Measurements from ENCODE around the gene LRRN2. TPM values are rescaled to one million over a fixed set of nuclear protein-coding genes. Genes with fewer than 3 reads are reported as not detected.

Gene LRRN2
- total RNA-seq, 8 experiments from 2014 or later, result 0.70 to 24.4 (median 6.0) TPM

DNA sequence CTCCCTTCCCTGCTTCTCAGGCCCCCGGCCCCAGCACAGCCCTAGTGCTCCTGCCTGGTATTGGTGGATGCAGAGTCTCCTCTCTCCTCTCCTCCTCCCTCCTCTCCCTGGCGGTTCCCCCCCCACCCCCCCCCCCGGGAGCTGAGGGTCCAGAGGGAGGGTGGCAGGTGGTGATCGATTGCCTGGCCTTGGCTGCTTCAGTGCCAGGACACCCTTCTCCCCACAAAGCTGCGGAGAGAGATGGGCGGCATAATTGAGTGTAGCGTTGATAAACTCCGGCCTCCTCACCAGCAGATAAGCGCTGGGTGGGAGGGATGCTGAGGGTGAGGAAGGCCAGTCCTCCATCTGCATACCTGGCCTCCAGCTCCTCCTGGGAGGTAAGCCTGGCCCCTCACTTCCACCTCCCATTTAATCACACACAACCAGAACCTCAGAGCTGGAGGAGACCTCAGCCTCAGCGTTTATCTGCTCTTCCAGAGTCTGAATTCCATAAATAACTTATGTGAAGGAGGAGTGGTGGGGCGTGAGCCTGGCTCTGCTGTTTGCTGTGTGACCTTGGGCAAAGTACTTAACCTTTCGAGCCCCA, 60.8 kb downstream of the LRRN2 start:
- Histone ChIP-seq H3K4me3 (no peak overlapping the region), H3K27ac (peak overlapping the region; percentile 57 to 86), H3K4me1 (replicated peaks in 1 of 2) (peaks cover 44 to 53% of the 10 kb centered on the region in 2 donors)
- ATAC-seq (replicated peaks in 6 of 8), result peak in 5 of 8 experiments; percentile 43 to 60 (median 54)
- 0 to 58% (median 31%) methylated on average over 1 to 5 of the region's 12 CpGs; no CpG with 5 or more reads in 5 of the 10 experiments for WGBS, 10 experiments
- in situ Hi-C loops (cut with MboI; ENCODE audit: low pct_unique_long_range_greater_than_20kb in 2 of 9, low sequenced_read_pairs in 9 of 9, unreplicated experiment in 9 of 9), result no loop called here

DNA sequence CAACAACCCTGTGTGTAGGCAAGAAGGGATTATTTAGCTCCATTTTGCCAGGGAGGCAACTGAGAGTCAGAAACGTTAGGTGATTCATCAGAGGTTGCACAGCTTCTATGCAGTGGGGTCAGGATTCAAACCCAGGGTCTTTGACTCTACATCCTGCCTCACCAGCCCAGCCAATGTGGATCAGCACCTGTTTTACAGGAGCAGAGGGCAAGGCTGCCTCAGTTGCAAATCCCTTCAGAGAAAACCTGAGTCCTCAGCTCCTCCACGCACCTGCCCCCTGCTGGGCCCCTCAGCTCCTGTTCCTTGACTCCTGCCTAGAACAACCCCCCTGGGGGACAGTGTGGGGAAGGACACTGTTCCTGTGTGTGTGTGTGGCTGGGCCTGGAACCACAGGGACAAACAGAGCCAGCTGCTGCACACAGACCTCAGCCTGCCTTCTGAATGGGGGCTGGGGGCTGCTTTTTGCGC, 61.6 kb downstream of the LRRN2 start:
- Histone ChIP-seq H3K4me1 (replicated peaks in 1 of 2) (peaks cover 41 to 45% of the 10 kb centered on the region in 2 donors), H3K4me3 (no peak overlapping the region), H3K27ac (peak overlapping the region; percentile 57 to 86)
- 0 to 50% (median 32%) methylated on average over 1 to 3 of the region's 3 CpGs; no CpG with 5 or more reads in 2 of the 10 experiments for WGBS, 10 experiments
- in situ Hi-C loops (cut with MboI; ENCODE audit: low pct_unique_long_range_greater_than_20kb in 2 of 9, low sequenced_read_pairs in 9 of 9, unreplicated experiment in 9 of 9), result no loop called here
- ATAC-seq (replicated peaks in 6 of 8), result peak; percentile 37 to 88 (median 60)

- in situ Hi-C loops (cut with MboI; ENCODE audit: low pct_unique_long_range_greater_than_20kb in 2 of 9, low sequenced_read_pairs in 9 of 9, unreplicated experiment in 9 of 9), result no loop called here
- 17 to 60% (median 25%) methylated on average over 1 to 8 of the region's 8 CpGs; no CpG with 5 or more reads in 4 of the 10 experiments for WGBS, 10 experiments
- ATAC-seq (replicated peaks in 6 of 8), result peak; percentile 9 to 84 (median 70)
- Histone ChIP-seq H3K27ac (peak overlapping the region; percentile 57 to 86), H3K4me3 (no peak overlapping the region), H3K4me1 (replicated peaks in 1 of 2) (peaks cover 41 to 43% of the 10 kb centered on the region in 2 donors)
These were observed 62.1 kb downstream of the LRRN2 start for GRCh38 chr1:204623365-204623893.

DNA sequence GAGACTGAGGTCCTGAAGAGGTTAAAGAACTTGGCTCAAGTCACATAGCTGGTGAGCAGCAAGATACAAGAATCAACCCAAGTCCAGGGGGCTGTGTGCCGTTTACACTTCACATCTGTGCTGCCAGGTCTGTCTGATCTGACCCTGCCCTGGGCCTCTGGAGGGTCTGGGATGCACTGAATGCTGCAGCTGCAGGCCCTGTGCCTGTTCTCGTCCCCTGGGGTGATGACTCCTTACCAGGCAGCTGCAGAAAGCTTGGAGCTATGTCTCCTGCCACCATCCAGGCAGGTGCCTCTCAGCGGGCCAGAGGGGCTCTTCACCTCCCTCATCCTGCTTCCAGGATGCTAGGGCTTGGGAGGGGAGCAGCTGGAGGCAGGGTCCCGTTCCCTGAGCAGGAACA, 63.5 kb downstream of the LRRN2 start:
- WGBS, 10 experiments, result 40 to 71% (median 54%) methylated on average over 1 to 4 of the region's 4 CpGs; no CpG with 5 or more reads in 6 of the 10 experiments
- ATAC-seq (replicated peaks in 6 of 8), result no peak
- Histone ChIP-seq H3K4me1 (replicated peaks in 1 of 2) (peaks cover 41 to 47% of the 10 kb centered on the region in 2 donors), H3K4me3 (no peak overlapping the region), H3K27ac (peak overlapping the region; percentile 20 to 22)
- in situ Hi-C loops (cut with MboI; ENCODE audit: low pct_unique_long_range_greater_than_20kb in 2 of 9, low sequenced_read_pairs in 9 of 9, unreplicated experiment in 9 of 9), result no loop called here

DNA sequence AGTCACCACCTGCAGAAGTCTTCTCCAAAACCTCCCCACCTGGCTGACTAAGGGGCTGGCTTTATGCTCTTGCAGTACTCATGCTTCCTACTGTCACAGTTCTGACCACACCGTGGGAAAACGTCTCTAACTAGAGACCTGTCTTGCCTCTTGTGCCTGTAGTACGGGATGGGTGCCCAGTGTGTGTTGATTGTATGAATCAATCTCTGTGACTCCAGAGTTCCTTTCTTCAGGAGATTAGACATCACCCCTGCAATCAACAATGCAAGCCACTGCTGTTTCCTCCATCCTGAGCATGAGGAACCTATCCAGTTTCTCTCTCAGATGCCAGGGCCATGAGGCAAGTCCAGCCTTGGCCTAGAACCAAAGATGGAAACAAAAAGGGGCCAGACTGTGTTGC, 64.1 kb downstream of the LRRN2 start:
- no peak overlapping the region for H3K4me3 ChIP-seq
- no peak overlapping the region for H3K27ac ChIP-seq
- in situ Hi-C loops (cut with MboI; ENCODE audit: low pct_unique_long_range_greater_than_20kb in 2 of 9, low sequenced_read_pairs in 9 of 9, unreplicated experiment in 9 of 9), result no loop called here
- H3K4me1 ChIP-seq (replicated peaks in 1 of 2), result peaks cover 46 to 53% of the 10 kb centered on the region in 2 donors
- ATAC-seq (replicated peaks in 6 of 8), result no peak
- 60 to 100% (median 89%) methylated on average over 1 to 2 of the region's 3 CpGs; no CpG with 5 or more reads in 6 of the 10 experiments for WGBS, 10 experiments

- in situ Hi-C loops (cut with MboI; ENCODE audit: low pct_unique_long_range_greater_than_20kb in 2 of 9, low sequenced_read_pairs in 9 of 9, unreplicated experiment in 9 of 9), result no loop called here
- no peak overlapping the region for H3K4me3 ChIP-seq
- ATAC-seq (replicated peaks in 6 of 8), result peak in 2 of 8 experiments; percentile 6 to 10
- no peak overlapping the region for H3K27ac ChIP-seq
- 75 to 93% (median 93%) methylated on average over 2 to 5 of the region's 13 CpGs; no CpG with 5 or more reads in 7 of the 10 experiments for WGBS, 10 experiments
- peaks cover 41 to 44% of the 10 kb centered on the region in 2 donors for H3K4me1 ChIP-seq (replicated peaks in 1 of 2)
These were observed 65.8 kb downstream of the LRRN2 start for GRCh38 chr1:204619721-204620120.

GRCh38 chr1:204618148-204618760, 67.3 kb downstream of the LRRN2 start:
- no peak overlapping the region for H3K4me3 ChIP-seq
- in situ Hi-C loops (cut with MboI; ENCODE audit: low pct_unique_long_range_greater_than_20kb in 2 of 9, low sequenced_read_pairs in 9 of 9, unreplicated experiment in 9 of 9), result no loop called here
- no peak overlapping the region for H3K27ac ChIP-seq
- WGBS, 10 experiments, result 22 to 100% (median 98%) methylated on average over 1 to 13 of the region's 20 CpGs; no CpG with 5 or more reads in 6 of the 10 experiments
- peaks cover 30 to 34% of the 10 kb centered on the region in 2 donors for H3K4me1 ChIP-seq (replicated peaks in 1 of 2)
- no peak for ATAC-seq (replicated peaks in 6 of 8)

DNA sequence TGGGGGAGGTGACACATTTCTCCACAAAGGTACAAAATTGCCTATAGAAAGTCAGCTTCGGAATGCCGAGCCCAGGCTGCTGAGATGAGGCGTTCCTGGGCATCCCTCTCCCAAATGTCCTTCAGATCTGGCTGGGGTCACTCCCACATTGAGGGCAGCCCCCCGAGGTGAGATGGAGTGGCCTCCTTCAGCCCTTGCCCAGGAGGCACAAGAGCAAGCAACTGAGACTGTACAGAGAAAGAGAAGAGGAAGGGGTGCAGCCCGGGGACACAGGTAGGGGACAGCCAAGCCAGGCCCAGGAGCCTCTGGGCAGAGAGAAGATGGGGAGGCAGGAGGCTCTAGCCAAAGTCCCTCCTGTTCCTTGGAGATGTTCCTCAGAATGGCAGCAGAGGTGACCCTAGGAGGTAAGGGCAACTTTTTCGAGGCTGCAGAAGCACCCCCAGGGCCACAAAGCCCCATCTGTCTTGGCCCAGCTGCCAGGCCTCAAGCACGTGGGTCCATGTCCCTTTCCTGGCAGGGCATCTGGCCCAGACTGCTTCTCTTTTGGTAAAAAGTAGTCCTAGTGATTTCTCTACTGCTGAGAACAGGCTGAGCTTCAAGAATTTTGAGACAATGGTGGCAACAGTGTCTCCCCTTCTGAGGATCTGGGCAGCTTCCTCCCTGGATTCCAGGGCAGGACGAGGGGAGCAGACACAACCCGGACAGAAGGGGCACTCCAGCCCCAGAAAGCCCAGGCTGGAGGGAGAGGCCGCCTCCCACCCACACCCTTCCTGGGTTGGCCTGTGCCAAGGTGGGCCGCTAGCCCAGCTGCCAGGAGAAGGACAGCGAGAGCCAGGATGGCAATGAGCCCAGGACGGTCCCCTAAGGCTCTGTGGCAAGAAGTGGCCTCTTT, 68.0 kb downstream of the LRRN2 start:
- 47 to 96% (median 89%) methylated on average over 4 to 10 of the region's 13 CpGs; no CpG with 5 or more reads in 4 of the 10 experiments for WGBS, 10 experiments

GRCh38 chr1:204616641-204617040, 68.9 kb downstream of the LRRN2 start:
- no peak overlapping the region for H3K27ac ChIP-seq
- in situ Hi-C loops (cut with MboI; ENCODE audit: low pct_unique_long_range_greater_than_20kb in 2 of 9, low sequenced_read_pairs in 9 of 9, unreplicated experiment in 9 of 9), result no loop called here
- H3K4me3 ChIP-seq, result no peak overlapping the region
- 0 to 66% (median 56%) methylated on average over 1 to 6 of the region's 6 CpGs; no CpG with 5 or more reads in 3 of the 10 experiments for WGBS, 10 experiments
- ATAC-seq (replicated peaks in 6 of 8), result peak in 3 of 8 experiments; percentile 49 to 61 (median 53)
- H3K4me1 ChIP-seq (replicated peaks in 1 of 2), result peaks cover 13 to 17% of the 10 kb centered on the region in 2 donors

More for the DNA sequence above, 68.0 kb downstream of the LRRN2 start:
- Histone ChIP-seq H3K4me3 (no peak overlapping the region), H3K4me1 (replicated peaks in 1 of 2) (peaks cover 22 to 26% of the 10 kb centered on the region in 2 donors), H3K27ac (no peak overlapping the region)
- ATAC-seq (replicated peaks in 6 of 8), result no peak
- in situ Hi-C loops (cut with MboI; ENCODE audit: low pct_unique_long_range_greater_than_20kb in 2 of 9, low sequenced_read_pairs in 9 of 9, unreplicated experiment in 9 of 9), result no loop called here

DNA sequence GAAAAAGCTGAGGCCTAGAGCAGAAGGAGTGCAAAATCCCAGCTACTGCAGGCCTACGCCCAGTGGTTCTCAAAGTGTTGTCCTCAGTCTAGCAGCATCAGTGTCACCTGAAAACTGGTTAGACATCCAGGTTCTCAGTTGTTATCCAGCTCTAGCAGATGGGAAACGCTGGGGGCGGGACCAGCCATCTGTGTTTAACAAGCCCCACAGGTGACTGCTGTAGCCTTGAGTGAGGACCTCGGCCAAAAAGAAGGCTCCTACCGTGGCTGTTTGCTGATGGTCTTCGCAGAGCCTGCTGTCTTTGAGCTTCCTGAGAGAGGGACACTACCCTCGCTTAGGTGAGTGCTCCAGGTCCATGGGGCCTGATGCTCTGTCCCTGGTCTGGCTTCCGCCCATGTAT, 69.7 kb downstream of the LRRN2 start:
- 10 to 98% (median 89%) methylated on average over 2 to 7 of the region's 8 CpGs; no CpG with 5 or more reads in 4 of the 10 experiments for whole genome bisulfite sequencing, 10 experiments
- Histone ChIP-seq H3K4me3 (no peak overlapping the region), H3K27ac (no peak overlapping the region), H3K4me1 (replicated peaks in 1 of 2) (peaks cover 16 to 17% of the 10 kb centered on the region in 2 donors)
- in situ Hi-C loops (cut with MboI; ENCODE audit: low pct_unique_long_range_greater_than_20kb in 2 of 9, low sequenced_read_pairs in 9 of 9, unreplicated experiment in 9 of 9), result no loop called here
- no peak for ATAC-seq (replicated peaks in 6 of 8)

DNA sequence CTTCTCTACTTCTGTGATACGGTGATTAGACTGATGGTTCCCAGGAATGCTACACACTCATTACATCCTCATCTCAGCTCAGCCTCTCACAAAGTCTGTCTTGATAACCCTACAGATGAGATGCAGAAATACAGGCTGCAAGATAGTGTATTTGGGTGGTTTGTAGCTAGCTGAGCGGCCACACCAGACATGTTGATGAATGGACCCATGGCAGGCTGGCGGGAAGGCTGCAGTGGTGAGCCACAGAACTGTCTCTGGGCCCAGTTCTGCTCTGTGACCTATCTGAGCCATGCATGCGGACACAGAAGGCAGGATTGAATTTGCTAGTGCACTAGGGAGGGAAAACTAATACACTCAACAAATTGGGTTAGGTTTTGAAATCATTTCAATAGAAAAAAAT, 71.9 kb downstream of the LRRN2 start:
- WGBS, 10 experiments, result 33 to 92% (median 78%) methylated on average over 1 to 4 of the region's 4 CpGs; no CpG with 5 or more reads in 3 of the 10 experiments
- H3K4me1 ChIP-seq (replicated peaks in 1 of 2), result peaks cover 15 to 21% of the 10 kb centered on the region in 2 donors
- ATAC-seq (replicated peaks in 6 of 8), result peak in 4 of 8 experiments; percentile 58 to 80 (median 75)
- in situ Hi-C loops (cut with MboI; ENCODE audit: low pct_unique_long_range_greater_than_20kb in 2 of 9, low sequenced_read_pairs in 9 of 9, unreplicated experiment in 9 of 9), result no loop called here
- no peak overlapping the region for H3K4me3 ChIP-seq
- H3K27ac ChIP-seq, result no peak overlapping the region

GRCh38 chr1:204612326-204612725, 73.2 kb downstream of the LRRN2 start:
- Histone ChIP-seq H3K27ac (no peak overlapping the region), H3K4me1 (replicated peaks in 1 of 2) (peaks cover 15 to 28% of the 10 kb centered on the region in 2 donors), H3K4me3 (no peak overlapping the region)
- in situ Hi-C loops (cut with MboI; ENCODE audit: low pct_unique_long_range_greater_than_20kb in 2 of 9, low sequenced_read_pairs in 9 of 9, unreplicated experiment in 9 of 9), result no loop called here
- no peak for ATAC-seq (replicated peaks in 6 of 8)
- 14 to 100% (median 80%) methylated on average over 1 to 3 of the region's 3 CpGs for WGBS, 10 experiments
